GM23248 (cell line): ENCODE data around the gene ACTN1.

Experiments
- EZH2 ChIP-seq: fragments of 200-600 bp; sonication (generic); IDR thresholded peaks from 2 replicates; pipeline ENCODE4 v1.6.1; 2018; ENCODE audit warnings: antibody characterized with exemption, mild to moderate bottlenecking; ENCODE audit not compliant: insufficient read depth, poor library complexity, severe bottlenecking
- EZH2phosphoT487 ChIP-seq: fragments of 200-600 bp; sonication (generic); IDR thresholded peaks from 2 replicates; pipeline ENCODE4 v1.6.1; 2018; ENCODE audit warnings: antibody characterized with exemption, moderate library complexity, mild to moderate bottlenecking, low read depth; ENCODE audit not compliant: insufficient read depth

- TF ChIP-seq EZH2 (no peak), EZH2phosphoT487 (no peak)
Observed at GRCh38 chr14:68952531-68953195, 26.4 kb downstream of the ACTN1 start.
